NB4 (cell line): ENCODE results near the gene NUMA1.

ENCODE experiments used
- CTCF ChIP-seq: IDR thresholded peaks from one replicate; pipeline ENCODE4 v1.5.1; 2012; ENCODE audit warnings: low read depth, low read length
- MYC ChIP-seq: IDR thresholded peaks from 2 replicates; pipeline ENCODE4 v1.6.1; 2011; ENCODE audit warnings: low read depth, low read length
- POLR2A ChIP-seq: IDR thresholded peaks from 2 replicates; pipeline ENCODE4 v1.6.1; 2011; ENCODE audit warnings: mild to moderate bottlenecking; ENCODE audit not compliant: insufficient read length; ENCODE audit errors: extremely low read depth
- TF ChIP-seq, protein P1 (sequence below): IDR thresholded peaks from 2 replicates; pipeline ENCODE4 v1.6.1; 2011; ENCODE audit warnings: low read depth, low read length

DNA sequence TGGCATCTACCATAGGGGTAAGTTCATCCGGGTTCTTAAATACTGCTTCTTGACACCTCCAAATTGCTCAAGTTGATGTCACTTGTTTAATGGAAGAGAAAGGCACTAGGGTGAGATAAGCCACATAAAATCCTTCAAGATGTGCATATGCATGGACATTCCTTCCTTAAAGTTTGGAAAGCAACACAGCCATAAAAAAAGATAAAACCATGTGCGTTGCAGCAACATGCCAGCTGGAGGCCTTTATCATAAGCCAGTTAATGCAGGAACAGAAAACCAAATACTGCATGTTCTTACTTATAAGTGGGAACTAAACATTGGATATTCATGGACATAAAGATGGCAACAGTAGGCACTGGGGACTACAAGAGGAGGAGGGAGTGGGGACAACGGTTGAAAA lies 89.6 kb downstream of the NUMA1 start:
- no peak for TF ChIP-seq CTCF
- TF ChIP-seq POLR2A, result no peak
- TF ChIP-seq MYC, result no peak
- TF ChIP-seq, protein P1, sequence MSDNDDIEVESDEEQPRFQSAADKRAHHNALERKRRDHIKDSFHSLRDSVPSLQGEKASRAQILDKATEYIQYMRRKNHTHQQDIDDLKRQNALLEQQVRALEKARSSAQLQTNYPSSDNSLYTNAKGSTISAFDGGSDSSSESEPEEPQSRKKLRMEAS, result no peak
